Mesenteric fat pad (tissue), 1 donor: ENCODE measurements around the gene CABYR. TPM values are rescaled to one million over a fixed set of nuclear protein-coding genes. Genes with fewer than 3 reads are reported as not detected.

Source experiments
- DNase-seq: peaks from one replicate; pipeline ENCODE4 v3.0.0-alpha.2; 2020; ENCODE audit warnings: low spot score
- long read RNA-seq: library from polyadenylated mRNA; unstranded; transcript quantifications from one replicate; pipeline ENCODE4 v2.0.0, GENCODE V29; 2020
- total RNA-seq: library from RNA; stranded (reverse); fragmentation: NEBNext Ultra II Directional; extraction: Animal tissue kit (Norgen Biotek cat#: 25700); gene quantifications from one replicate; pipeline ENCODE4 v1.2.1, GENCODE V29; 2021
- donor health status: DM: yes; HTN: yes; CAD: no.

CABYR gene
- total RNA-seq, result 3.1 TPM
- long read RNA-seq, partial matches to known transcripts, result 0 of 14 reads
- long read RNA-seq, other reads (novel, unspliced or antisense), result 12 of 14 reads

GRCh38 chr18:24138789-24139616, at the start of gene CABYR:
Gene CABYR (plus strand): TSS chr18:24139062. CDS start chr18:24143115, 4,053 bp downstream.
- peak; percentile 92 for DNase-seq

- no peak for DNase-seq
Observed at GRCh38 chr18:24089076-24089475, 49.8 kb upstream of the CABYR start.

- DNase-seq, result no peak
Observed at GRCh38 chr18:24089515-24090337, 49.1 kb upstream of the CABYR start.

- no peak for DNase-seq
Observed at GRCh38 chr18:24090876-24091275, 48.0 kb upstream of the CABYR start.

GRCh38 chr18:24094561-24094960, 44.3 kb upstream of the CABYR start:
- no peak for DNase-seq

GRCh38 chr18:24095976-24096375, 42.9 kb upstream of the CABYR start:
- DNase-seq, result no peak

- DNase-seq, result no peak
Observed at GRCh38 chr18:24103320-24104021, 35.4 kb upstream of the CABYR start.

- no peak for DNase-seq
Observed at GRCh38 chr18:24104486-24104885, 34.4 kb upstream of the CABYR start.

GRCh38 chr18:24108641-24109040, 30.2 kb upstream of the CABYR start:
- DNase-seq, result no peak

GRCh38 chr18:24111936-24112335, 26.9 kb upstream of the CABYR start:
- no peak for DNase-seq

GRCh38 chr18:24112464-24112863, 26.4 kb upstream of the CABYR start:
- no peak for DNase-seq

- DNase-seq, result no peak
Observed at GRCh38 chr18:24112874-24113615, 25.8 kb upstream of the CABYR start.

- no peak for DNase-seq
Observed at GRCh38 chr18:24114924-24115549, 23.8 kb upstream of the CABYR start.

- no peak for DNase-seq
Observed at GRCh38 chr18:24115628-24116027, 23.2 kb upstream of the CABYR start.

- DNase-seq, result no peak
Observed at GRCh38 chr18:24118750-24119577, 19.9 kb upstream of the CABYR start.

GRCh38 chr18:24120676-24121075, 18.2 kb upstream of the CABYR start:
- DNase-seq, result no peak

- DNase-seq, result no peak
Observed at GRCh38 chr18:24121625-24122024, 17.2 kb upstream of the CABYR start.

- DNase-seq, result no peak
Observed at GRCh38 chr18:24126155-24126961, 12.5 kb upstream of the CABYR start.

- DNase-seq, result no peak
Observed at GRCh38 chr18:24127735-24128134, 11.1 kb upstream of the CABYR start.
